GM12892 (cell line): ENCODE data around the gene KIR3DL3.
"Not testable (repeated sequence)": the region's sequence is repeated elsewhere in the genome, so short reads cannot be mapped to it uniquely, and the experiment has no call there.

ENCODE experiments used
- POLR2AphosphoS5 ChIP-seq: IDR thresholded peaks from 2 replicates; pipeline ENCODE4 v1.6.1; 2011; ENCODE audit warnings: low read depth, low read length, control low read depth
- TAF1 ChIP-seq: IDR thresholded peaks from 2 replicates; pipeline ENCODE4 v1.6.1; 2011; ENCODE audit warnings: low read depth, mild to moderate bottlenecking, control low read depth, low read length, borderline replicate concordance

- TF ChIP-seq POLR2AphosphoS5, TAF1: not testable (repeated sequence)
Measured at GRCh38 chr19:54758577-54758976, 34.3 kb downstream of the KIR3DL3 start.
